Activated naive CD4-positive, alpha-beta T cell treated with anti-CD3 and anti-CD28 coated beads, Interleukin-2, amount 10 ng/mL, durations not matched to agents 7 days and 5 days (primary cell): ENCODE results near the gene LSM8.
A peak's percentile ranks its signal among the peaks of the same experiment; 100 is the strongest.

ENCODE experiments used
- CTCF ChIA-PET: fragments of 350-600 bp; sonication (Branson Sonifier 250); formaldehyde crosslinking; loops from one replicate; lab custom pipeline; 2021; ENCODE audit warnings: antibody characterized with exemption; lab: Charles Lee
- DNase-seq: peaks from one replicate; pipeline ENCODE4 v3.0.0-alpha.2; 2020
- H3K27ac Mint-ChIP-seq: one replicate; pipeline ENCODE4 v1.8.0; 2021; ENCODE audit warnings: mild to moderate bottlenecking, moderate library complexity, mixed read lengths
- H3K27me3 Mint-ChIP-seq: one replicate; pipeline ENCODE4 v1.8.0; 2021; ENCODE audit warnings: mild to moderate bottlenecking, mixed read lengths
- H3K36me3 Mint-ChIP-seq: one replicate; pipeline ENCODE4 v1.8.0; 2021; ENCODE audit warnings: mixed read lengths
- H3K4me1 Mint-ChIP-seq: one replicate; pipeline ENCODE4 v1.8.0; 2021; ENCODE audit warnings: mixed read lengths
- H3K4me3 Mint-ChIP-seq: one replicate; pipeline ENCODE4 v1.8.0; 2021; ENCODE audit warnings: mild to moderate bottlenecking, moderate library complexity, mixed read lengths
- H3K9me3 Mint-ChIP-seq: one replicate; pipeline ENCODE4 v1.8.0; 2021; ENCODE audit warnings: mixed read lengths

The LSM8 gene

GRCh38 chr7:118182593-118183427 lies 1.2 kb upstream of the LSM8 start:
- H3K9me3 Mint-ChIP-seq = no peaks in the 10 kb centered on the region
- no peak for DNase-seq
- H3K36me3 Mint-ChIP-seq = peaks cover 23% of the 10 kb centered on the region
- H3K4me1 Mint-ChIP-seq = peaks cover 42% of the 10 kb centered on the region
- peak overlapping the region; percentile 95 for H3K27ac Mint-ChIP-seq
- peak overlapping the region; percentile 87 for H3K4me3 Mint-ChIP-seq
- peaks cover 3% of the 10 kb centered on the region for H3K27me3 Mint-ChIP-seq
- CTCF ChIA-PET = no interaction called here

- peaks cover 42% of the 10 kb centered on the region for H3K4me1 Mint-ChIP-seq
- CTCF ChIA-PET = no interaction called here
- H3K4me3 Mint-ChIP-seq = peak overlapping the region; percentile 87
- no peaks in the 10 kb centered on the region for H3K9me3 Mint-ChIP-seq
- peaks cover 28% of the 10 kb centered on the region for H3K36me3 Mint-ChIP-seq
- peaks cover 3% of the 10 kb centered on the region for H3K27me3 Mint-ChIP-seq
- H3K27ac Mint-ChIP-seq = peak overlapping the region; percentile 95
- no peak for DNase-seq
These were observed 557 bp upstream of the LSM8 start for GRCh38 chr7:118183428-118183785.

GRCh38 chr7:118184565-118184940 lies 589 bp downstream of the LSM8 start:
- H3K9me3 Mint-ChIP-seq = no peaks in the 10 kb centered on the region
- DNase-seq = no peak
- CTCF ChIA-PET = no interaction called here
- H3K27me3 Mint-ChIP-seq = peaks cover 3% of the 10 kb centered on the region
- H3K36me3 Mint-ChIP-seq = peaks cover 29% of the 10 kb centered on the region
- H3K4me1 Mint-ChIP-seq = peaks cover 42% of the 10 kb centered on the region
- H3K27ac Mint-ChIP-seq = peak overlapping the region; percentile 95
- peak overlapping the region; percentile 87 for H3K4me3 Mint-ChIP-seq

- Mint-ChIP-seq H3K4me1 (peaks cover 42% of the 10 kb centered on the region), H3K4me3 (peak overlapping the region; percentile 87), H3K9me3 (no peaks in the 10 kb centered on the region), H3K27me3 (peaks cover 3% of the 10 kb centered on the region), H3K36me3 (peaks cover 33% of the 10 kb centered on the region), H3K27ac (peak overlapping the region; percentile 95)
- no peak for DNase-seq
- CTCF ChIA-PET = no interaction called here
These were observed 1.3 kb downstream of the LSM8 start for GRCh38 chr7:118185163-118185860.

- CTCF ChIA-PET = no interaction called here
- Mint-ChIP-seq H3K36me3 (peaks cover 34% of the 10 kb centered on the region), H3K4me1 (peaks cover 42% of the 10 kb centered on the region), H3K27me3 (peaks cover 3% of the 10 kb centered on the region), H3K4me3 (peak overlapping the region; percentile 3), H3K27ac (no peak overlapping the region), H3K9me3 (no peaks in the 10 kb centered on the region)
- DNase-seq = no peak
These were observed 2.5 kb downstream of the LSM8 start for GRCh38 chr7:118186501-118186900.

GRCh38 chr7:118194571-118194970 lies 10.6 kb downstream of the LSM8 start:
- Mint-ChIP-seq H3K27ac (no peak overlapping the region), H3K4me3 (no peak overlapping the region), H3K27me3 (no peaks in the 10 kb centered on the region), H3K4me1 (no peaks in the 10 kb centered on the region), H3K36me3 (peaks cover 15% of the 10 kb centered on the region), H3K9me3 (no peaks in the 10 kb centered on the region)
- CTCF ChIA-PET = interaction anchor here (2.4 kb wide), 1 partner anchor 11 kb away, joined by 14 read pairs; no protein-coding TSS in a partner anchor
- DNase-seq = no peak

- DNase-seq = peak; percentile 65
- Mint-ChIP-seq H3K27ac (no peak overlapping the region), H3K27me3 (no peaks in the 10 kb centered on the region), H3K4me1 (no peaks in the 10 kb centered on the region), H3K36me3 (peaks cover 11% of the 10 kb centered on the region), H3K9me3 (no peaks in the 10 kb centered on the region), H3K4me3 (no peak overlapping the region)
- CTCF ChIA-PET = interaction anchor here (1.1 to 2.4 kb wide), 3 partner anchors 10 to 42 kb away, joined by 3 to 14 read pairs (median 4); no protein-coding TSS in a partner anchor
These were observed 12.0 kb downstream of the LSM8 start for GRCh38 chr7:118195837-118196474.

- DNase-seq = no peak
- H3K27ac Mint-ChIP-seq = no peak overlapping the region
- peaks cover under 1% of the 10 kb centered on the region for H3K36me3 Mint-ChIP-seq
- no peaks in the 10 kb centered on the region for H3K27me3 Mint-ChIP-seq
- H3K4me3 Mint-ChIP-seq = no peak overlapping the region
- no peaks in the 10 kb centered on the region for H3K9me3 Mint-ChIP-seq
- CTCF ChIA-PET = no interaction called here
- H3K4me1 Mint-ChIP-seq = no peaks in the 10 kb centered on the region
These were observed 18.1 kb downstream of the LSM8 start for GRCh38 chr7:118202061-118202460.

- CTCF ChIA-PET = no interaction called here
- Mint-ChIP-seq H3K4me1 (peaks cover 10% of the 10 kb centered on the region), H3K27ac (no peak overlapping the region), H3K27me3 (peaks cover 22% of the 10 kb centered on the region), H3K9me3 (no peaks in the 10 kb centered on the region), H3K36me3 (no peaks in the 10 kb centered on the region), H3K4me3 (peak overlapping the region; percentile 64)
- DNase-seq = peak; percentile 59
These were observed 30.3 kb downstream of the LSM8 start for GRCh38 chr7:118214051-118214832.

GRCh38 chr7:118214833-118215182 lies 30.8 kb downstream of the LSM8 start:
- no peak for DNase-seq
- Mint-ChIP-seq H3K4me3 (peak overlapping the region; percentile 64), H3K4me1 (peaks cover 10% of the 10 kb centered on the region), H3K36me3 (no peaks in the 10 kb centered on the region), H3K27ac (no peak overlapping the region), H3K27me3 (peaks cover 22% of the 10 kb centered on the region), H3K9me3 (no peaks in the 10 kb centered on the region)
- CTCF ChIA-PET = no interaction called here

- CTCF ChIA-PET = no interaction called here
- H3K9me3 Mint-ChIP-seq = no peaks in the 10 kb centered on the region
- peaks cover 22% of the 10 kb centered on the region for H3K27me3 Mint-ChIP-seq
- no peak overlapping the region for H3K4me3 Mint-ChIP-seq
- H3K27ac Mint-ChIP-seq = no peak overlapping the region
- peaks cover 10% of the 10 kb centered on the region for H3K4me1 Mint-ChIP-seq
- no peaks in the 10 kb centered on the region for H3K36me3 Mint-ChIP-seq
- no peak for DNase-seq
These were observed 33.3 kb downstream of the LSM8 start for GRCh38 chr7:118217210-118217619.

- CTCF ChIA-PET = interaction anchor here (1.1 kb wide), 1 partner anchor 23 kb away, joined by 4 read pairs; no protein-coding TSS in a partner anchor
- no peak overlapping the region for H3K27ac Mint-ChIP-seq
- H3K27me3 Mint-ChIP-seq = peaks cover 18% of the 10 kb centered on the region
- no peak overlapping the region for H3K4me3 Mint-ChIP-seq
- H3K36me3 Mint-ChIP-seq = no peaks in the 10 kb centered on the region
- no peak for DNase-seq
- peaks cover 10% of the 10 kb centered on the region for H3K4me1 Mint-ChIP-seq
- H3K9me3 Mint-ChIP-seq = no peaks in the 10 kb centered on the region
These were observed 34.6 kb downstream of the LSM8 start for GRCh38 chr7:118218413-118219156.

GRCh38 chr7:118219157-118219512 lies 35.2 kb downstream of the LSM8 start:
- Mint-ChIP-seq H3K9me3 (no peaks in the 10 kb centered on the region), H3K4me1 (peaks cover 6% of the 10 kb centered on the region), H3K36me3 (no peaks in the 10 kb centered on the region), H3K27me3 (peaks cover 14% of the 10 kb centered on the region), H3K27ac (no peak overlapping the region), H3K4me3 (no peak overlapping the region)
- DNase-seq = no peak
- CTCF ChIA-PET = no interaction called here
